ENCODE data around the gene SPIRE1.
A peak's percentile ranks its signal among the peaks of the same experiment; 100 is the strongest.
"Not testable (repeated sequence)": the region's sequence is repeated elsewhere in the genome, so short reads cannot be mapped to it uniquely, and the experiment has no call there.

Gene SPIRE1

DNA sequence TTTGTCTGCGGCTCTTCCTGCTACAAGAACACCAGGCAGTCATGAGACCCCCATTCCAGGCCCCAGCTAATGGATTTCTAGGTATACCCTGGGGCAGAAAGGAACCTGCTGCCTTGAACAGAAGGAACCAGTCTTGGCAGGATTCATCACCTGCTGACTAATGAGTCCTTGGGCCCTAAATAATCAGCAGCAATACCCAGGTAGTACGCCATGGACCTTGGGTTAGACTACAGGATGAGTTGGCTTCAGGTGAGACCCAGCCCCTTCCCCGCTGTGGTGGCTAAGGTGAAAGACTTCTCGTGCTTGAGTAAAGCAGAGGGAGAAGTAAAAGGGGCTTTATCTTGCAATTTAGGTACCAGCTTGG, 105.0 kb downstream of the SPIRE1 start:
- DNase-seq (ENCODE audit: low spot score), result no peak

DNA sequence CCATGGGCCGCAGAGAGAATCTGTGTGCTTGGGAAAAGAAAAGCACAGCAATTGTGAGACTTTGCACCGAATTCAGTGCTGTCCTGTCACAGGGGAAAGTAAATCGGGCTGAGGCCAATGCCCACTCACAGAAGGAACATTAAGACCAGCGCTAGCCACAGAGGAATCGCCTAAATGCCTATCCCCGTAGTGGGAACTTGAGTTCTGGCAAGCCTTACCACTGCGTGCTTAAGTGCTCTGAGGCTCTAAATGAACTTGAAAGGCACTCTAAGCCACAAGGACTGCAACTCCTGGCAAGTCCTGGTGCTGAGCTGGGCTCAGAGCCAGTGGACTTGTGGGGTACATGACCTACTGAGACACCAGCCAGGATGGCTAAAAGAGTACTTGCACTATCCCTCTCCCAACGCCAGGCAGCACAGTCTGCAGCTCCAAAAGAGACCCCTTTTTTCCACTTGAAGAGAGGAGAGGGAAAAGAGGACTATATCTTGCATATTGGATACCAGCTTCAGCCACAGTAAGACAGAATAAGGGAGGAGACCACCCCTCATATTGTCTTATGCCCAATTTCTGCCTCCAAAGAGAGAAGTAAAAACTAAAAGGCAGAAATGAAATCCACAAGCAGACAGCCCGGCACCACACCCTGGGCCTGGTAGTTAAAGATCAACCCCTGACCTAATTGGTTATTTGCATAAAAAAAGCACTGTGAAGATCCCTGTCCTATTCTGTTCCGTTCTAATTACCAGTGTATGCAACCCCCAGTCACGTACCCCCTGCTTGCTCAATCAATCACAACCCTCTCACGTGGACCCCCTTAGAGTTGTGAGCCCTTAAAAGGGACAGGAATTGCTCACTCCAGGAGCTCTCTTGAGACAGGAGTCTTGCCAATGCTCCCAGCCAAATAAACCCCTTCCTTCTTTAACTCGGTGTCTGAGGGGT, 105.7 kb downstream of the SPIRE1 start:
- DNase-seq (ENCODE audit: low spot score), result peak; percentile 74

DNA sequence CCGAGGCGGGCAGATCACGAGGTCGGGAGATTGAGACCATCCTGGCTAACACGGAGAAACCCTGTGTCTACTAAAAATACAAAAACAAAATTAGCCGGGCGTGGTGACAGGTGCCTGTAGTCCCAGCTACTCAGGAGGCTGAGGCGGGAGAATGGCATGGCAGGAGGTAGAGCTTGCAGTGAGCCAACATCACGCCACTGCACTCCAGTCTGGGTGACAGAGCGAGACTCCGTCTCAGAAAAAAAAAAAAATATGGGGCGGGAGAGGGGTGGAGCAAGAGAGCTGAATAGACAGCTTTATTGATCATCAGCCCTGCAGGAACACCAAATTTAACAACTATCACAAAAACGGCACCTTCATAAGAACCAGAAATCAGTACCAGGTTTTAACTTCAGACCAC, 106.4 kb downstream of the SPIRE1 start:
- not testable (repeated sequence) for DNase-seq (ENCODE audit: low spot score)

DNA sequence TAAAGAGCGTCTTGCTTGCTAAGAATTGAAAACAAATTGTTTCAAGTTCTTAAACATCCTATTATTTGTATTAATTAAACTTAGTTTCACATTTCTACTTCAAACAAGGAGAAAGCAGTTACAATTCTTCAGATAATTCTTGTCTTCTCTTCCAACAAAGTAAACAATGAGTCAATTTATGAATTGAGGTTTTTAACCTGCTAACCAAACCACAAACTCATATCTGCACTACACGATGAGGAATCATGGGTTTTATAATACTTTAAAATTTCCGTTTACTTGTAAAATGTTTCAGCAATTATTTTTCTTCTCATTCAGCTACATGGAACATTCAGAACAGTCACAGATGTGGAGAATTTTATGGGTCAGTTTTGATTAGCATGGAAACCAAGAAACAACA, 114.2 kb downstream of the SPIRE1 start:
- no peak for DNase-seq (ENCODE audit: low spot score)

DNA sequence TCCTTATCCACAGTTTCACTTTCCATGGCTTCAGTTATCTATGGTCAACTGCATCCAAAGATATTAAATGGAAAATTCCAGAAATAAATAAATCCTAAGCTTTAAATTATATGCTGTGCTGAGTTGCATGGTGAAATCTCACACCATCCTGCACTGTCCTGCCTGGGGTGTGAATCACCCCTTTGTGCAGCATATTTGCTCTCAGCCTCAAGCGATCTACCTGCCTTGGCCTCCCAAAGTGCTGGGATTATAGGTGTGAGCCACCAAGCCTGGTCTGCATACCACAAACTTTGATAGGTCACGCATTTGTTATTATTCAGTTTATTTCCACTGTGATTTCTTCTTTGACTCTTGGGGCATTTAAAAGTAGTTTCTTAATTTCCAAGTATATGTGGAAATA, 117.2 kb downstream of the SPIRE1 start:
- DNase-seq (ENCODE audit: low spot score), result no peak

DNA sequence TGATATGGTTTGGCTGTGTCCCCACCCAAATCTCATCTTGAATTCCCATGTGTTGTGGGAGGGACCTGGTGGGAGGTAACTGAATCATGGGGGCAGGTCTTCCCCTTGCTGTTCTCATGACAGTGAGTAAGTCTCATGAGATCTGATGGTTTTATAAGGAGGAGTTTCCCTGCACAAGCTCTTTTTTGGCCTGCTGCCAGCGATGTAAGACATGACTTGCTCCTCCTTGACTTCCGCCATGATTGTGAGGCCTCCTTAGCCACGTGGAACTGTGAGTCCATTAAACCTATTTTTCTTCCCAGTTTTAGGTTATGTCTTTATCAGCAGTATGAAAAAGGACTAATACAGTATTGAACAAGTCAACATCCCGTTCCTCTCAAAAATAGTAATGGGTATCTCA, 118.7 kb downstream of the SPIRE1 start:
- DNase-seq (ENCODE audit: low spot score), result not testable (repeated sequence)

DNA sequence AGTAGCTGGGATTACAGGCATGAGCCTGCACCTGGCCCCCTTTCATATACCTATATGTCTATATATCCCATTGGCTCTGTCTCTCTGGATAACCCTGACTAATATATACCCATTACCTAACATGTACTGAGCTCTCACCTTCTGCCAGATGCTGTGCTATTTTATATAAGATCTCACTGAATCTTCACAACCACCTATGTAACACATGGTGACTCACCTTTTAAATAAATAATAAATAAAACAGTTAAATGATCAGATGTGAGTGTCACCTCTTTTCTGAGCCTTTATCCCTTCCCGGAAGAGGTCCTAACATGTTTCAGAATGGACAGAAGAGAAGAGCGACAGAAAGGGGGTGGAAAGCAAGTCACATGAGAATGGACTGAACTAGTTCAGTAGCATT, 123.1 kb downstream of the SPIRE1 start:
- DNase-seq (ENCODE audit: low spot score), result no peak

DNA sequence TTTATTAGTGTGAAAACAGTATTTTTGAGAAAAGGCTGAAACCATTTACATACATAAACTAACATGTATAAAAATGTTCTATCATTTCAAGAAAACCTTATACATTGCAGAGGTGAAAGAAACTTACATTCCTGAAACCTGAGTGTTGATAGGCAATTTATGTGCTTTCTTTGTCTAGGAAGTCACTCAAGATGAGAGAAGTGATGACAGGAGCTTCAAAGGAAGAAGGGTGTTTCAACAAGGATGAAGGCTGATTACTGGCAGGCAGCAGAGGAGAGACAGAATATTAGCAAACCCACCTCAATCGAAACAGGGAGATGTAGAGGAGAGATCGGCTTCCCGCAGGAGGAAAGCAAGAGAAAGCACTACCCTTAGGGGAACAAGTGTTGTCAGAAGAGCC, 125.2 kb downstream of the SPIRE1 start:
- no peak for DNase-seq (ENCODE audit: low spot score)

DNA sequence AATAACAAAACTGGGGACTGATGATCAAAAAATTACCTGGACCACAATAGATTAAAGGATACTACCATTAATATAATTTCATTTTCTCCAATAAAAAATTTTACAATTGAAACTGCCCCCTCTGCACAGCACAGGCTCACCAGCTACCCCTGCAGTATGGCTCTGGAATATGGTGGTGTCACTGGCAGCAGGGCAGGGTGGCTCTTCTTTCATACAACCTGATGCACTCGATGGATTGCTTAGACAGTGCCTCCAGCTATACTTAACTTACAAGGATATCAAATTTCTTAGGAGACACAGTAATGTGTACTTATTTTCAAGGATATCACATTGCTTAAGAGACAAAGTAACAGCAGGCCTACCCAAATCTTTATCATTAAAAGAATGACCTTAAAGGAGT, 126.2 kb downstream of the SPIRE1 start:
- no peak for DNase-seq (ENCODE audit: low spot score)

DNA sequence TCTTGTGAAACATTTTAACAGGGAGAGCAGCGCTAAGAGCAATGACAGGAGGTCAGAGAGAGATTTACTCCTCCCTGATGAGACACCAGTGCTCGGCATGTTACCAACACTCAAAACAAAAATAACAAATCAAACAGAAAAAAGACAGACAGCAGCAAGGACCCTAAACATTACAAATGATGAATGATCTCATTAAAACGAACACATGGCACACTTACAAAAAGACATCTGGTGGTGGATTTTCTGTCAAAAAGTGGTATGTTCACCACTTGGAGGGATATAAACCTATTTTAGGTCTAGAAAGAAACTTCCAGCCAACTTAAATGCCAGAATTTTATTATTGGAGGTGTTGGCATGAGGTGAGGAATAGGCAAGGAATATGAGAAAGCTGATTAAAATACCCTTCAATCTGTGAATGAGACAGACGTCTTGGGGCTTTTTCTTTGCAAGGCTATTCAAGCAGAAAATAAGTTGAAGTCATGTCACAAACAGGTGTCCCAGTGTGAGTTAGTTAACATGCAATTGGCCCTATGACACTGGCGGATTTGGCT, 137.4 kb downstream of the SPIRE1 start:
- DNase-seq (ENCODE audit: low spot score), result no peak

DNA sequence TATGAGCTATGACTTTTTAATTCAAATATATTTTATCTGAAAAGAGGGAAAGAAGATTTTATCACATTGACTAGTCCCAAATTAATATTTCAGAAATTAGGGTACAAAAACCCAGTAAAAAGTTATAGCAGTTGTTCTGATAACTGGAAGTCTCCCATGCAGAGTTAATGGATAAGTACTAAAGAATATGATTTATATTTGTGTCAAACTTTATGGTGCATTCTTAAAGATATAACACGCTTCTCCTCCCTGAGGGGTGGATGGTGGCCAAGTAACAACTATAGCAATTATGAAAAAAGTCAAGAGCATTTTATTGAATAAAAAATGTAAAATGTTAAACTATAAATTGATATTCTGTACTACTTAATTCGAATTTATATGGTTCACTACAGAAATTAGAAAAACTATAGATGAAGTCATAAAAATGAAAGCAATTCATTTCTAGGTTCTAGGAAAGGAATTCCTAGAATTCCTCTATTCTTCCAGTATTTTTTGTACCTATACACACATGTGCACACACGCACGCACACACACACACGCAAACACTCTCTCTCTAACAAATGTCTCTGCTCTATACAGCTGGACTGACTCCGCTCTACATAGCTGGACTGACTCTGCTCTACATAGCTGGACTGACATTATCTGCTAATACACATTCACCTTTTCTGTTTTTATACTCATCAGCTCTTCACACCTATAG, 138.9 kb downstream of the SPIRE1 start:
- no peak for DNase-seq (ENCODE audit: low spot score)

DNA sequence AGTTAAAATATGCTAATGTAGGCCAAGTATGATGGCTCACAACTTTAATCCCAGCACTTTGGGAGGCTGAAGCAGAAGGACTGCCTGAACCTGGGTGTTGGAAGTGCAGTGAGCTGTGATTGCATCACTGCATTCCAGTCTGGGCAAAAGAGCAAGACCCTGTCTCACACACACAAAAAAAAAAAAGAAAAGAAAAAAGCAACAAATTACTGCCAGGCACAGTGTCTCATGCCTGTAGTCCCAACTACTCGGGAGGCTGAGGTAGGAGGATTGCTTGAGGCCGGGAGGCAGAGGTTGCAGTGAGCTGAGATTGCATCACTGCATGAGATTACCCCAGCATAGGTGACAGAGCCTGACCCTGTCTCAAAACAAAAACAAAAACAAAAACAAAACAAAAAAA, 139.6 kb downstream of the SPIRE1 start:
- DNase-seq (ENCODE audit: low spot score), result no peak

DNA sequence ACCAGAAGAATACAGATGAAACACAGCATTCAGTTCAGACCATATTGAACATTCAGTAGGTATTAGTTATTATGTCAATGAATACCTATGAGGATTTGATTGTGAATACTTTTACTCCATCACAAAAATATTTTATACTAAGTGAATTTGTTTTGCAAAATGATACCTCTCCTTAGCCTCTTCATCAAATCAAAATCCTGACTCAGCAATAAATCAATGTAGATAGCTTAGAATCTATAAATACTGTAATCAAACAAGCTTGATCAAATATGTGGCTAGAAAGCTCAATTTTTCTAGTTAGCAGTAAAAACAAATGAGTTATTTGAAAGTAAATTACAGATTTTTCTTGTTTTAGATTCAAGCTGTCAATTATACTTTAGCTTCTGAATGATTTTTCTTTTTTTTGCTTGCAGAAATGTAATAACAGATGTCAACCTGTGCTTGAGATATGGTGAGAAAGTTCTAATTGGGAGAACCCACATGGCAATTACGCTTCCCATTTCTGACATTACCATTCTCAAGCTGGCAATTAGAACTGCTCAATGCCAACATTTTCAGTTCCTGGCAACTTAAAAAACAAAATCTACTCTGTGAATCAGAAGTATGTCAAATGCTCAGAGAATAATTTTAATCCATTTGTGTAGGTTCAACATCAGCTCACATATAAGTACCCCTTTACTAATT, 140.6 kb downstream of the SPIRE1 start:
- peak; percentile 19 for DNase-seq (ENCODE audit: low spot score)

DNA sequence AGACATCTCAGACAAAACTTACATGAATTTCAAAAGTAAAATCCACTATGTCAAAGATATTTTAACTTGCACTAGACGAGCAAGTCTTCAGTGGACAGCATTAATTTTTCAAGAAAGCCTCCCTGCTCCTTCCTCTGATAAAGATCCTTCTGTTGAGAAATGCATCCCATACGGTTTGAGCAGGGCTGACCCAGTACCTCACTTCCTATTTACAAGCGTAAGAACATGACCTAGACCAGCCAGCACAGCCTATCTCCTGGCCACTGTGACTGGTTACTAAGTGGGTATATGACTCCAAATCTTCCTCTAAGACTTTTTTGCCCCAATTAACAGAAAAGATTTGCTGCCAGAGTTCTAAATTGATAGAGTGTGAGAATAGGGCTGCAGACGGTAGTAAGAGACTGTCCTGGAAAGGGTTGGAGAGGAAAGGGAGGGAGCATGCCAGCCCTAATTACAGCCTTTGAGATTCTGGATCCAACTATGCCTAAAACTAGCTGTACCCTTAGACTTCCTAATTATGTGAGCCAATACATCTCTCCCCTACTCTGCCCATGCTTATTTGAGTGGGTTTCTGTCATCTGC, 141.8 kb downstream of the SPIRE1 start:
- DNase-seq (ENCODE audit: low spot score), result peak; percentile 28

DNA sequence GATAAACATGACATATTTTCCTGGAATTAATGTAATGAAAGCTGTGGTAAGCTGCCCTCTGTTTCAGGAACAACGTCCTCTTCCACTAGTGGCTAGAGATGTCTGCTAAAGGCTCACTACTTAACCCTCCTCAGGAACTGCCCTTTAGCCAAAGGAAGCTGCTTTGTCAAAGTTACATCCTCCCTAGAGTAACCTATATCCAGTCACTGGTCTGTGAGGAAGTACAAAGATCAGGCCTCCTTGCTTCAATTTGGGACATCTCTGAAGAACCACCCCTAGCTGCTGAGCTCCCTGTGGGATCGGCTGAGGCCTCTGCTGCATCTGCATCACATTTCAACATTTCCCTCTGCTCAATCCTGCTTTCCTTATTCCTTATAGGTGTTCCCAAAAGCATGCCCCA, 142.4 kb downstream of the SPIRE1 start:
- no peak for DNase-seq (ENCODE audit: low spot score)

DNA sequence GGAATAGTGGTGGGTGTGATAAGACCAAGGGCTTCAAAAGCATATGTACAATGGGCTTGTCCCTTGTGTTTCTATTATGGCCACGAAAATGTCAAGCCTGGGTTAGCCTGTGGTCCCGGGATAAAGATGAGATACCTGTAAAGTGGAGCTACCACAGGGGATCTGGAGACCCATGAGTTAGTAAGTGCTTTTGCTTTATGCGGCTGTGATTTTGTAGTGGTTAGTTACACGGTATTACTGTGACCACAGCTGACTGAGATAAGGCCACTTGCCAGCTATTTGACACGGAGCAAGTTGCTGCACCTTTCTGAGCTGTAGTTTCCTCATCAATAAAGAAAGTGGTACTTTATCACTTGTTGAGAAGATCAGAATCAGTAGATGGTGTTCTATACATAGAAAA, 150.9 kb downstream of the SPIRE1 start:
- no peak for DNase-seq (ENCODE audit: low spot score)

DNA sequence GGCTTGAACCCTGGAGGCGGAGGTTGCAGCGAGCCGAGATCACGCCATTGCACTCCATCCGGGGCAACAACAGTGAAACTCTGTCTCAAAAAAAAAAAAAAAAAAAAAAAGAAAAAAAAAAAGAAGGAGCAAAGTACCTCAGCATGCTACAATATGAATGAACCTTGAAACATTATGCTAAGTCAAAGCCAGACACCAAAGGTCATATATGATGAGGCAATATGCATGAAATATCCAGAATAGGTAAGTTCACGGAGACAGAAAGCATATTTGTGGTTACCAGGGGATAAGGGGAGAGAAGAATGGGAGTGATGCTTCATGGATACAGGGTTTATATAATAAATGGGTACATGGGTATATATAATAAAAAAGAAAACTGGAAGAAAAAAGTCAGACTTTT, 156.9 kb downstream of the SPIRE1 start:
- DNase-seq (ENCODE audit: low spot score), result no peak

DNA sequence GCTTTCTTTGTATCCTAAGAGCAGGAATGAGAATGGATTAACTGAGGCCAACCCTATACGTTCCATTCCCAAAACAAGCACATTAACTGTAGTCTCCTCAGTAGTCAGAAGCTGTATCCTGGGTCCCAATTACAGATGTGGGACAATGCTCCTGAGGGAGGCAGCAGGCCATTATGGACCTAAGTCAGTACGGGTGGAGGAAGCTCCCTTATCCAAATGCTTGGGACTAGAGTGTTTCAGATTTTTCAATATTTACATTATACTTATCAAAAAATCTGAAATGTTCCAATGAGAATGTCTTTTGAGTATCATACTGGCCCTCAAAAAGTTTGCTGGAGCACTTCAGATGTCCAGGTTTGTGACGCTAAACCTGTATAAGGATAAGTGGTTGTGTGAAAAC, 160.1 kb downstream of the SPIRE1 start:
- no peak for DNase-seq (ENCODE audit: low spot score)

DNA sequence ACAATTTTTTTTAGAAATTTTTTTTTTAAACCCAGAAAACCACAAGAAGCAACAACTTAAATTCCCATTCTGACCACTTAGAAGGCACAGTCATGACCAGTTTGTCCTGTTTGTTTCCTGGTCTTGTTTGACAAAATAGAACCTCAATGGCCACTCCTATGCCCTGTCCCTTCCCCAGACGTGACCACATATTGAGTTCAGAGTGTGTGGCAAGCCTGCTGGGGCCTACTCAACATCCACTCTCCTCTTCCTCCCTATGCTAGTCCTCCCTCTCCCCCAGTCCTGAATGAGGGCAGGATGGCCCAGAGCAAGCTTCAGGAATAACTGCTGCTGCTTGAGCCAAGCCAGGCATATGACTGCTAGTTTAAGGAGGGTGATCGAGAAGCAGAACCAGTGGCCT, 160.6 kb downstream of the SPIRE1 start:
- DNase-seq (ENCODE audit: low spot score), result no peak

DNA sequence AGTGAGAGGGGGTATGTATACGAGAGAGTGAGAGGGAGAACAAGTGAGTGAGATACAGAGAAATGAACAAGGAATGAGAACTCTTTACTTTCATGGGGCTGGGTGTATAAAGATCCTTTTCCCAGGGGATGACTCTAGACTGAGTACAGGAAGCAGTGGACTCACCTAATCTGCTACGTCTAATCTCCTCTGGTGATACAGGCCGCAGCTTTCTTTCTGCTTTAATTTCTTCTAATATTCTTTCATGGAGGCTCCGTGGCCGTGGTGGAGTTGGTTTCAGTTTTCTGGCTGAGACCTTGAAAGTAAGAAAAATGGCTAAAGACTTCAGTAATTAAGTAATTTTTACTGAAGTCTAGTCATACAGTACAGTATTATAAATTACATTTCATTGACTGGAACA, 165.0 kb downstream of the SPIRE1 start:
- no peak for DNase-seq (ENCODE audit: low spot score)

DNA sequence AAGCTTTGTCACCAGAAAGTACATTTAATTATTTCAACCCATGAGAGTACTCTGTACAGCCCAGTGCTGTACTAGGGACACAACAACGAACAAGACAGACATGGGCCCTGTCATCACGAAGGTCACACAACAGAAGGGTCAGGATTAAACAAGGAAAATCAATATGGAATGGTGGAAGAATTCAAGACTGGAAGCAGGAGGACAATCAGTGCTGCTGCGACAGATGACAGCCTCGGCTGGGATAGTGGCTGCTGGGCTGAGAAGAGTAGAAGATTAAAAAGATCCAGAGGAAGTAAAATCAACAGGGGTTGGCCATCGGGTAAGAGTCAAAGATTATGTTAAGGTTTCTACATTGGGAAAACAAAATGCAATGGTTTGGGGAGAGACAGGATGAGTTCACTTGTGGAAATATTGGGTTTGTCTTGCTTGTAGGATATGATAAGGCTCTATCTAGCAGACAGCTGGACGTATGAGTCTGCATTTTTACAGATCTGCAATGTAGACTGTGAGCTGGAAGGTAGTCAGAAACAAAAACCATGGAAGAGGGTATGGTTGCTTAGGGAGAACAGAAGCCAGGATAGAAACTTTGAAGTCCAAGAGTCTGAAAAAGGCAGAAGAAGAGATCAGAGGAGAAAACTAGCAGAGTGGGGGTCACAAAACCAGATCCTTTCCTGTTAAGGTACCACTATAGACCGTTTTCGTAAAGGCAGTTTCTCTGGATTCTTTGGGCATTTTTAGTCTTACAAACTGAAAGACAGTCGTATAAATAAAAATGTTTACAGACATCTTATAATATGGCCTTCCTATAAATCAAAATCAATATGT, 166.1 kb downstream of the SPIRE1 start:
- no peak for DNase-seq (ENCODE audit: low spot score)
